H9 (cell line): ENCODE measurements around the gene TMEM171. TPM values are rescaled to one million over a fixed set of nuclear protein-coding genes. Genes with fewer than 3 reads are reported as not detected.

Source experiments
- DNase-seq: peaks from one replicate; pipeline ENCODE4 v3.0.0-alpha.2; 2017
- H2AFZ ChIP-seq: one replicate; pipeline ENCODE4 v1.6.1; 2013; ENCODE audit warnings: mild to moderate bottlenecking, low read length, control low read depth, moderate library complexity
- H2AK5ac ChIP-seq: 2 replicates; pipeline ENCODE4 v1.6.1; 2013; ENCODE audit warnings: low read length, control low read depth, mixed read lengths; ENCODE audit not compliant: insufficient read length
- H2BK120ac ChIP-seq: one replicate; pipeline ENCODE4 v1.6.1; 2013; ENCODE audit warnings: low read depth, mild to moderate bottlenecking, low read length, control low read depth, inconsistent platforms; ENCODE audit not compliant: poor library complexity, severe bottlenecking
- H2BK12ac ChIP-seq: 2 replicates; pipeline ENCODE4 v1.6.1; 2013; ENCODE audit warnings: low read length, control low read depth, mixed read lengths, low read depth; ENCODE audit not compliant: insufficient read length
- H2BK15ac ChIP-seq: 2 replicates; pipeline ENCODE4 v1.6.1; 2013; ENCODE audit warnings: low read depth, low read length, control low read depth
- H2BK20ac ChIP-seq: one replicate; pipeline ENCODE4 v1.6.1; 2013; ENCODE audit warnings: low read depth, mild to moderate bottlenecking, low read length, control low read depth, inconsistent platforms; ENCODE audit not compliant: poor library complexity, severe bottlenecking
- H2BK5ac ChIP-seq: 2 replicates; pipeline ENCODE4 v1.6.1; 2013; ENCODE audit warnings: low read length, control low read depth, mixed read lengths; ENCODE audit not compliant: insufficient read length
- H3K14ac ChIP-seq: 2 replicates; pipeline ENCODE4 v1.6.1; 2013; ENCODE audit warnings: low read length, control low read depth; ENCODE audit not compliant: insufficient read depth
- H3K18ac ChIP-seq: 2 replicates; pipeline ENCODE4 v1.6.1; 2013; ENCODE audit warnings: low read depth, mild to moderate bottlenecking, mixed read lengths, low read length, control low read depth; ENCODE audit not compliant: insufficient read length
- H3K23ac ChIP-seq: 2 replicates; pipeline ENCODE4 v1.6.1; 2013; ENCODE audit warnings: low read length, control low read depth, mixed read lengths, low read depth; ENCODE audit not compliant: insufficient read length
- H3K23me2 ChIP-seq: 2 replicates; pipeline ENCODE4 v1.6.1; 2013; ENCODE audit warnings: low read depth, mild to moderate bottlenecking, mixed read lengths, low read length, control low read depth; ENCODE audit not compliant: insufficient read length, poor library complexity, severe bottlenecking
- H3K27ac ChIP-seq: 2 replicates; pipeline ENCODE4 v1.5.1; 2013; ENCODE audit warnings: low read length, control low read depth, mixed read lengths, low read depth; ENCODE audit not compliant: insufficient read length
- H3K27me3 ChIP-seq: 2 replicates; pipeline ENCODE4 v1.6.1; 2013; ENCODE audit warnings: low read length, control low read depth, inconsistent platforms; ENCODE audit not compliant: insufficient read depth
- H3K4ac ChIP-seq: 2 replicates; pipeline ENCODE4 v1.6.1; 2013; ENCODE audit warnings: low read depth, mild to moderate bottlenecking, control low read depth, inconsistent platforms, low read length, moderate library complexity
- H3K4me1 ChIP-seq: 2 replicates; pipeline ENCODE4 v1.6.1; 2013; ENCODE audit warnings: low read length, control low read depth, inconsistent platforms; ENCODE audit not compliant: insufficient read depth
- H3K4me2 ChIP-seq: 2 replicates; pipeline ENCODE4 v1.6.1; 2013; ENCODE audit warnings: low read length, control low read depth, mixed read lengths; ENCODE audit not compliant: insufficient read length, insufficient read depth
- H3K56ac ChIP-seq: 2 replicates; pipeline ENCODE4 v1.6.1; 2013; ENCODE audit warnings: low read depth, mild to moderate bottlenecking, mixed read lengths, low read length, control low read depth; ENCODE audit not compliant: insufficient read length
- H3K79me1 ChIP-seq: 2 replicates; pipeline ENCODE4 v1.6.1; 2013; ENCODE audit warnings: low read depth, mild to moderate bottlenecking, moderate library complexity, low read length, control low read depth, inconsistent platforms; ENCODE audit not compliant: insufficient read depth, poor library complexity, severe bottlenecking
- H3K79me2 ChIP-seq: 2 replicates; pipeline ENCODE4 v1.6.1; 2013; ENCODE audit warnings: low read length, control low read depth, inconsistent platforms; ENCODE audit not compliant: insufficient read depth
- H3K9ac ChIP-seq: 2 replicates; pipeline ENCODE4 v1.6.1; 2013; ENCODE audit warnings: low read length, control low read depth, mixed read lengths; ENCODE audit not compliant: insufficient read length; ENCODE audit errors: extremely low read depth
- H3K9me3 ChIP-seq: one replicate; pipeline ENCODE4 v1.6.1; 2013; ENCODE audit warnings: low read depth, low read length, inconsistent platforms; ENCODE audit not compliant: control insufficient read depth
- H3T11ph ChIP-seq: one replicate; pipeline ENCODE4 v1.6.1; 2013; ENCODE audit warnings: mild to moderate bottlenecking, low read length, control low read depth, inconsistent platforms
- H4K20me1 ChIP-seq: one replicate; pipeline ENCODE4 v1.6.1; 2013; ENCODE audit not compliant: control insufficient read depth, insufficient read length, insufficient read depth
- H4K5ac ChIP-seq: 2 replicates; pipeline ENCODE4 v1.6.1; 2013; ENCODE audit warnings: low read depth, mild to moderate bottlenecking, mixed read lengths, low read length, control low read depth; ENCODE audit not compliant: insufficient read length
- H4K8ac ChIP-seq: replicated peaks from 2 replicates; pipeline ENCODE4 v1.6.1; 2013; ENCODE audit warnings: low read length, control low read depth, mixed read lengths, low read depth; ENCODE audit not compliant: insufficient read length
- H4K91ac ChIP-seq: 2 replicates; pipeline ENCODE4 v1.6.1; 2013; ENCODE audit warnings: low read depth, mild to moderate bottlenecking, moderate library complexity, mixed read lengths, low read length, control low read depth; ENCODE audit not compliant: insufficient read length
- H3K27ac Mint-ChIP-seq, 3 experiments: 2 replicates in 2 of 3; 3 replicates in 1 of 3; pipeline ENCODE4 v1.8.0; 2020 to 2021; ENCODE audit warnings: mixed read lengths in 3 of 3, mild to moderate bottlenecking in 1 of 3, moderate library complexity in 1 of 3
- H3K27me3 Mint-ChIP-seq: 2 replicates; pipeline ENCODE4 v1.8.0; 2021; ENCODE audit warnings: low read depth, mild to moderate bottlenecking, moderate library complexity, mixed read lengths
- H3K36me3 Mint-ChIP-seq, 3 experiments: 2 replicates in 2 of 3; 3 replicates in 1 of 3; pipeline ENCODE4 v1.8.0; 2020 to 2021; ENCODE audit warnings: low read depth in 3 of 3, mixed read lengths in 3 of 3; ENCODE audit not compliant: insufficient read depth in 1 of 3
- H3K4me1 Mint-ChIP-seq, 2 experiments: 2 replicates each; pipeline ENCODE4 v1.8.0; 2020; ENCODE audit warnings: mixed read lengths in 2 of 2
- H3K4me3 Mint-ChIP-seq, 2 experiments: 2 replicates in 1 of 2; 3 replicates in 1 of 2; pipeline ENCODE4 v1.8.0; 2020 to 2021; ENCODE audit warnings: mild to moderate bottlenecking in 2 of 2, mixed read lengths in 2 of 2, moderate library complexity in 1 of 2
- H3K9me3 Mint-ChIP-seq, 2 experiments: 2 replicates in 1 of 2; 3 replicates in 1 of 2; pipeline ENCODE4 v1.8.0; 2020; ENCODE audit warnings: mild to moderate bottlenecking in 2 of 2, mixed read lengths in 2 of 2, moderate library complexity in 1 of 2
- WGBS: extraction: QIAGEN DNeasy Blood & Tissue Kit; methylation state at CpG from one replicate; pipeline ENCODE4 v1.1.7; 2013; ENCODE audit warnings: missing lambda C conversion rate, low lambda C conversion rate, mixed read lengths; ENCODE audit not compliant: insufficient read length; ENCODE audit errors: extremely low coverage; 5-methylcytosine and 5-hydroxymethylcytosine counted together
- total RNA-seq: library from RNA; stranded (reverse); gene quantifications from 2 replicates; pipeline ENCODE4 v1.2.1, GENCODE V29; 2021
- TF ChIP-seq, protein P1 (sequence below): fragments of 200-600 bp; sonication (generic); conservative IDR thresholded peaks from 3 replicates; pipeline ENCODE4 v1.8.0; 2021; ENCODE audit warnings: antibody characterized with exemption, mild to moderate bottlenecking

Gene TMEM171
- total RNA-seq, 1 experiment from 2014 or later: 0.42 TPM

DNA sequence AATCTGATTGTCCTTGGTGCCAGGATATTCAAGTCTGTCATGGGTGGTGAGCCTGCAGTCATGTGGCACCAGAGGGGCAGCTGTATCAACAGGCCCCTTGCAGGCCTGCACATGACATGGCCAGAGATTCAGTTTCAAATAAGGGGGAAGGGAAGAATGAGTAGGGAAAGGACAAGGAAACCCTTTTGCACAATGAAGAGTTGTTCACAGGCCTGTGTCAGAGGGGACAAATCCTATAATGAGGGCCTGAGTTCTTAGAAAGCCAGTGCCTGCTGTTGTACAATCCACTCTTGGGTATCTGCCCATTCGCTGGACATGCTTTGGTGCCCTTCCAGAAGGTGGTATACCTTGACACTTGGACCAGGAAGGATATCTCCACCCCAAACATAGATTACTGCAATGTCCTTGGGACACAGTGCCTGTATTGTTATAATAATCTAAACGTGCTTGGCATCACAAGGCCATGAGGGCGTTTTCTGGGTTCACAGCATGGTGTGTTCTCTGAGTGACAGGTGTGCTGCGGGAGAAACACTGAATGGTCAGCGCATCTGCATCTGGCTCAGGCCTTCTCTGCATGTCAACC, 1.9 kb upstream of the TMEM171 start:
- Histone ChIP-seq H3T11ph (no peak overlapping the region), H3K23ac (no peak overlapping the region), H3K79me2 (no peaks in the 10 kb centered on the region), H3K23me2 (peaks cover 10% of the 10 kb centered on the region), H2AFZ (no peak overlapping the region), H3K27me3 (peaks cover 16% of the 10 kb centered on the region; the same call in 1 of the 2 replicates), H2BK15ac (no peak overlapping the region), H3K9ac (no peak overlapping the region), H2AK5ac (no peak overlapping the region), H4K91ac (no peak overlapping the region), H3K56ac (no peak overlapping the region), H2BK120ac (no peak overlapping the region), H4K8ac (no peak overlapping the region), H3K27ac (no peak overlapping the region), H3K9me3 (no peaks in the 10 kb centered on the region), H2BK20ac (no peak overlapping the region), H3K18ac (no peak overlapping the region), H3K79me1 (no peaks in the 10 kb centered on the region), H4K5ac (no peak overlapping the region), H3K4ac (no peak overlapping the region), H2BK5ac (no peak overlapping the region), H2BK12ac (no peak overlapping the region), H4K20me1 (no peaks in the 10 kb centered on the region), H3K4me1 (no peaks in the 10 kb centered on the region), H3K4me2 (no peak overlapping the region), H3K14ac (no peak overlapping the region)
- Mint-ChIP-seq H3K9me3 (peaks cover 0 to 3% of the 10 kb centered on the region in 2 experiments; a peak in 1 of 5 replicates), H3K27ac (no peak overlapping the region), H3K27me3 (peaks cover 65% of the 10 kb centered on the region), H3K4me1 (peaks cover 21 to 22% of the 10 kb centered on the region in 2 experiments), H3K36me3 (no peaks in the 10 kb centered on the region; a peak in 1 of 7 replicates), H3K4me3 (no peak overlapping the region)
- WGBS: no CpG with 5 or more reads among the region's 5 CpGs
- no peak for DNase-seq
- TF ChIP-seq, protein P1, sequence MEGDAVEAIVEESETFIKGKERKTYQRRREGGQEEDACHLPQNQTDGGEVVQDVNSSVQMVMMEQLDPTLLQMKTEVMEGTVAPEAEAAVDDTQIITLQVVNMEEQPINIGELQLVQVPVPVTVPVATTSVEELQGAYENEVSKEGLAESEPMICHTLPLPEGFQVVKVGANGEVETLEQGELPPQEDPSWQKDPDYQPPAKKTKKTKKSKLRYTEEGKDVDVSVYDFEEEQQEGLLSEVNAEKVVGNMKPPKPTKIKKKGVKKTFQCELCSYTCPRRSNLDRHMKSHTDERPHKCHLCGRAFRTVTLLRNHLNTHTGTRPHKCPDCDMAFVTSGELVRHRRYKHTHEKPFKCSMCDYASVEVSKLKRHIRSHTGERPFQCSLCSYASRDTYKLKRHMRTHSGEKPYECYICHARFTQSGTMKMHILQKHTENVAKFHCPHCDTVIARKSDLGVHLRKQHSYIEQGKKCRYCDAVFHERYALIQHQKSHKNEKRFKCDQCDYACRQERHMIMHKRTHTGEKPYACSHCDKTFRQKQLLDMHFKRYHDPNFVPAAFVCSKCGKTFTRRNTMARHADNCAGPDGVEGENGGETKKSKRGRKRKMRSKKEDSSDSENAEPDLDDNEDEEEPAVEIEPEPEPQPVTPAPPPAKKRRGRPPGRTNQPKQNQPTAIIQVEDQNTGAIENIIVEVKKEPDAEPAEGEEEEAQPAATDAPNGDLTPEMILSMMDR: no peak
